ENCODE results near the gene OR4Q3. TPM values are rescaled to one million over a fixed set of nuclear protein-coding genes. Genes with fewer than 3 reads are reported as not detected.
"Not testable (repeated sequence)": the region's sequence is repeated elsewhere in the genome, so short reads cannot be mapped to it uniquely, and the experiment has no call there.

OR4Q3 gene
- total RNA-seq (2022) (not detected in 2 replicates), Bru-seq, nascent RNA (not detected), BruChase-seq, experiment 1, labeled RNA remaining after a 6-hour chase (not detected), BruChase-seq, experiment 2, labeled RNA remaining after a 2-hour chase (not detected)
- long read RNA-seq, result 0 reads

- CTCF ChIA-PET, result no interaction called here
- Mint-ChIP-seq H3K4me3 (ENCODE audit: low read depth, unreplicated experiment) (no peak within 1 kb of the TSS), H3K9me3 (ENCODE audit: low read depth, unreplicated experiment) (peaks cover 7% of the 10 kb centered on the region), H3K27ac (ENCODE audit: unreplicated experiment) (no peak within 1 kb of the TSS), H3K4me1 (ENCODE audit: low read depth, unreplicated experiment) (no peaks in the 10 kb centered on the region), H3K36me3 (ENCODE audit: insufficient read depth, unreplicated experiment) (no peaks in the 10 kb centered on the region), H3K27me3 (ENCODE audit: unreplicated experiment) (no peaks in the 10 kb centered on the region)
- intact Hi-C loops (cut with micrococcal nuclease; ENCODE audit: unreplicated experiment), result no loop called here
- no peak for DNase-seq
- TF ChIP-seq CTCF (IDR thresholded peaks at IDR 0.05; ENCODE audit: unreplicated experiment), result no peak
- no TSS peak for BruUV-seq (replicated peaks)
Observed at GRCh38 chr14:19743256-19743655, at the start of gene OR4Q3. TSS of gene OR4Q3 (plus strand) at chr14:19743571.

- DNase-seq, result no peak
- TF ChIP-seq CTCF (IDR thresholded peaks at IDR 0.05; ENCODE audit: unreplicated experiment), result no peak
- Mint-ChIP-seq H3K36me3 (ENCODE audit: insufficient read depth, unreplicated experiment) (no peaks in the 10 kb centered on the region), H3K4me3 (ENCODE audit: low read depth, unreplicated experiment) (no peak overlapping the region), H3K27me3 (ENCODE audit: unreplicated experiment) (no peaks in the 10 kb centered on the region), H3K27ac (ENCODE audit: unreplicated experiment) (no peak overlapping the region), H3K9me3 (ENCODE audit: low read depth, unreplicated experiment) (peaks cover 2% of the 10 kb centered on the region), H3K4me1 (ENCODE audit: low read depth, unreplicated experiment) (no peaks in the 10 kb centered on the region)
- intact Hi-C loops (cut with micrococcal nuclease; ENCODE audit: unreplicated experiment), result no loop called here
- CTCF ChIA-PET, result no interaction called here
- BruUV-seq (replicated peaks), result no TSS peak
Observed at GRCh38 chr14:19729359-19729758, 14.0 kb upstream of the OR4Q3 start.

- BruUV-seq (replicated peaks), result no TSS peak
- CTCF ChIA-PET, result no interaction called here
- DNase-seq, result no peak
- TF ChIP-seq CTCF (IDR thresholded peaks at IDR 0.05; ENCODE audit: unreplicated experiment), result no peak
- intact Hi-C loops (cut with micrococcal nuclease; ENCODE audit: unreplicated experiment), result no loop called here
- Mint-ChIP-seq H3K27ac (ENCODE audit: unreplicated experiment) (no peak overlapping the region), H3K27me3 (ENCODE audit: unreplicated experiment) (no peaks in the 10 kb centered on the region), H3K4me1 (ENCODE audit: low read depth, unreplicated experiment) (no peaks in the 10 kb centered on the region), H3K4me3 (ENCODE audit: low read depth, unreplicated experiment) (no peak overlapping the region), H3K36me3 (ENCODE audit: insufficient read depth, unreplicated experiment) (no peaks in the 10 kb centered on the region), H3K9me3 (ENCODE audit: low read depth, unreplicated experiment) (peaks cover 2% of the 10 kb centered on the region)
Observed at GRCh38 chr14:19729763-19730162, 13.6 kb upstream of the OR4Q3 start.

- H3K27ac Mint-ChIP-seq (ENCODE audit: unreplicated experiment); H3K27me3 Mint-ChIP-seq (ENCODE audit: unreplicated experiment); H3K36me3 Mint-ChIP-seq (ENCODE audit: insufficient read depth, unreplicated experiment); H3K9me3 Mint-ChIP-seq (ENCODE audit: low read depth, unreplicated experiment); H3K4me3 Mint-ChIP-seq (ENCODE audit: low read depth, unreplicated experiment); BruUV-seq (replicated peaks); CTCF ChIA-PET; intact Hi-C loops (cut with micrococcal nuclease; ENCODE audit: unreplicated experiment); DNase-seq; H3K4me1 Mint-ChIP-seq (ENCODE audit: low read depth, unreplicated experiment): not testable (repeated sequence)
Observed at GRCh38 chr14:19733893-19734292, 9.5 kb upstream of the OR4Q3 start.

- H3K9me3 Mint-ChIP-seq (ENCODE audit: low read depth, unreplicated experiment); H3K4me3 Mint-ChIP-seq (ENCODE audit: low read depth, unreplicated experiment); intact Hi-C loops (cut with micrococcal nuclease; ENCODE audit: unreplicated experiment); DNase-seq; CTCF ChIA-PET; H3K27me3 Mint-ChIP-seq (ENCODE audit: unreplicated experiment); H3K27ac Mint-ChIP-seq (ENCODE audit: unreplicated experiment); H3K4me1 Mint-ChIP-seq (ENCODE audit: low read depth, unreplicated experiment); H3K36me3 Mint-ChIP-seq (ENCODE audit: insufficient read depth, unreplicated experiment); BruUV-seq (replicated peaks): not testable (repeated sequence)
Observed at GRCh38 chr14:19752316-19752715, 8.9 kb downstream of the OR4Q3 start.

All from Calu3 (cell line).